Peyer's patch (tissue), 4 donors: ENCODE data around the gene PRR15L. TPM values are rescaled to one million over a fixed set of nuclear protein-coding genes. Genes with fewer than 3 reads are reported as not detected.

Experiments
- DNase-seq, 3 donors: peaks; one replicate each; pipeline ENCODE4 v3.0.0-alpha.2; 2017 to 2019
- H3K27ac ChIP-seq, 4 donors: fragments of 200-600 bp; sonication (generic); one replicate each; pipeline ENCODE4 v1.5.1; 2016 to 2019
- H3K27me3 ChIP-seq, 2 donors: fragments of 200-600 bp; sonication (generic); one replicate each; pipeline ENCODE4 v1.5.1; 2019
- H3K36me3 ChIP-seq, 3 donors: fragments of 200-600 bp; sonication (generic); one replicate each; pipeline ENCODE4 v1.5.1; 2016 to 2019
- H3K4me1 ChIP-seq, 4 donors: fragments of 200-600 bp; sonication (generic); one replicate each; pipeline ENCODE4 v1.5.1; 2016 to 2019
- H3K4me3 ChIP-seq, 4 donors: fragments of 200-600 bp; sonication (generic); 1 replicate in 3 of 4; 2 replicates in 1 of 4; pipeline ENCODE4 v1.5.1; 2016 to 2019; ENCODE audit warnings: mild to moderate bottlenecking in 1 of 4
- H3K9me3 ChIP-seq, 4 donors: fragments of 200-600 bp; sonication (generic); one replicate each; pipeline ENCODE4 v1.5.1; 2016 to 2019; ENCODE audit warnings: mild to moderate bottlenecking in 1 of 4
- CTCF ChIP-seq, 6 experiments: fragments of 450-650 bp in 4 of 6; fragments of 200-600 bp in 2 of 6; sonication (generic) in 1 of 6; IDR thresholded peaks; one replicate each; pipeline ENCODE4 v1.5.1; 2017 to 2019; ENCODE audit warnings: antibody characterized with exemption in 6 of 6, mild to moderate bottlenecking in 3 of 6, moderate library complexity in 1 of 6
- POLR2A ChIP-seq, 2 donors: fragments of 450-650 bp; IDR thresholded peaks; one replicate each; pipeline ENCODE4 v1.5.1; 2017; ENCODE audit warnings: antibody characterized with exemption in 2 of 2, mild to moderate bottlenecking in 2 of 2, moderate library complexity in 2 of 2
- total RNA-seq, 4 donors: library from RNA; depleted of rRNA; stranded (reverse); fragments of >200 nt; gene quantifications; one replicate each; pipeline ENCODE4 v1.1.0, GENCODE V29; 2016

PRR15L gene
- total RNA-seq, 4 donors from 2014 or later = 88.3 to 358 (median 288) TPM

- peaks cover 0 to 6% (median 0%) of the 10 kb centered on the region in 3 donors for H3K36me3 ChIP-seq
- no peaks in the 10 kb centered on the region for H3K27me3 ChIP-seq
- peak overlapping the region in 1 of 4 donors; percentile 53 for H3K27ac ChIP-seq
- TF ChIP-seq POLR2A (IDR thresholded peaks at IDR 0.05) (no peak), CTCF (IDR thresholded peaks at IDR 0.05) (no peak)
- no peak for DNase-seq
- H3K4me1 ChIP-seq = peaks cover 0 to 48% (median 12%) of the 10 kb centered on the region in 4 donors
- no peak overlapping the region for H3K4me3 ChIP-seq
- H3K9me3 ChIP-seq = no peaks in the 10 kb centered on the region
Measured at GRCh38 chr17:47945080-47945479, 12.6 kb downstream of the PRR15L start.

DNA sequence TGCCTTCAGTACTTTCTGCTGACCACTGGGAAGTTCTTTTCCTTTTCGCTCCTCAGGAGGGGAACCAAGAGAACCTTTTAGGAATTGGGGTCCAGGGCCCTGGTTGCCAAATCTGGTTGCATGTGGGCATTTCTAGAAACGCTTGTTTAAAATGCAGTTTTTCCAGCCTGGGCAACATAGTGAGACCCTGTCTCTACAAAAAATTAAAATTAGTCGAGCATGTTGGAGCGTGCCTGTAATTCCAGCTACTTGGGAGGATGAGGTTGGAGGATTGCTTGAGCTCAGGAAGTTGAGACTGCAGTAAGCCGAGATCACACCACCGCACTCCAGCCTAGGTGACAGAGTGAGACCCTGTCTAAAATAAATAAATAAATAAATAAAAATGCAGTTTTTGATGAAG is 15.1 kb downstream of the PRR15L start:
- Histone ChIP-seq H3K4me3 (peak overlapping the region in 3 of 4 donors; percentile 63 to 92 (median 79)), H3K27ac (peak overlapping the region in 2 of 4 donors; percentile 82 to 83), H3K9me3 (no peaks in the 10 kb centered on the region), H3K4me1 (peaks cover 0 to 32% (median 6%) of the 10 kb centered on the region in 4 donors), H3K36me3 (peaks cover 0 to 6% (median 0%) of the 10 kb centered on the region in 3 donors), H3K27me3 (no peaks in the 10 kb centered on the region)
- no peak for DNase-seq
- TF ChIP-seq CTCF (IDR thresholded peaks at IDR 0.05) = no peak
- no peak for TF ChIP-seq POLR2A (IDR thresholded peaks at IDR 0.05)

- H3K4me1 ChIP-seq = peaks cover 0 to 32% (median 6%) of the 10 kb centered on the region in 4 donors
- H3K4me3 ChIP-seq = peak overlapping the region; percentile 63 to 92 (median 76)
Measured at GRCh38 chr17:47942096-47942510, 15.6 kb downstream of the PRR15L start.

DNA sequence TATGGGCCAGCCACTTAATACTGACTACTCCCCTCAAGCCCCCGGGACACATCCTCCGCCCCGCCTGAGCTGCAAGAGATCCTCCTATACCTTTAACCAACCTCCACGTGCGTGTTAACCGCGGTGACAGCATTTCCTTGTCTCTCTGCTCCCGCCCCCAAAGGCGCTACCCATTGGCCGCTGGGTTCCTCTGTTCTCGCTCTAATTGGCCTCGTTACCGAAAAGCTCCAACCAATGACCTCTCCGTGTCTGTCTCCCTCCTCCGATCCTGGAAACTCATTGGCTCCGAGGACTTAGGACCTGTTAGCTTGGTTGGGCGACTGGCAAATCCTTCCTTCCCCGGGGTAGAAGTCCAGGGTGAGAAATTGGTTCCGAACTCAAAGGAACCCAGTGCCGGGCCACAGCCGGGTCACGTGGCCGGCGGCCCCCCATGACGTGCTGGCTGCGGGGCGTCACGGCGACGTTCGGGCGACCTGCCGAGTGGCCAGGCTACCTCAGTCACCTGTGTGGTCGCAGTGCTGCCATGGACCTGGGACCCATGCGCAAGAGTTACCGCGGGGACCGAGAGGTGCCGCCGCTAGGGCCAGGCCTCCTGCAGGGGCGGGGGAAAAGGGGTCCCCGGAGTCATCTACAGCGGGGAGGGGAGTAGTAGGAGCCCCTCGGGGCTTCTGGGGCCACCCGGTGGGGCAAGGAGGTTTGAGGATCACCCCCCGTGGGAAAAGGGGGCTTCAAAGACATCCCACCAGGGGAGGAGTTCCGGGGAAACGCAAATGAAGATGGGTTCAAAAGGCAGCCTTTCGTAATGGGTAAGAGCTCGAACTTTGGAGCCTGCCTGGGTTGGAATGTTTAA is 16.2 kb downstream of the PRR15L start, which contains the start of gene PNPO:
Gene PNPO (plus strand): TSS at position 326 of the 850 bp plus-strand sequence. CDS start 105 bp downstream, at position 431.
- H3K27ac ChIP-seq = peak within 1 kb of the TSS; percentile 77 to 84 (median 82)
- peak in 3 of 6 experiments; percentile 37 to 49 (median 43) for TF ChIP-seq CTCF (IDR thresholded peaks at IDR 0.05)
- peak; percentile 54 to 73 for TF ChIP-seq POLR2A (IDR thresholded peaks at IDR 0.05)
- H3K27me3 ChIP-seq = no peaks in the 10 kb centered on the region
- peaks cover 0 to 6% (median 0%) of the 10 kb centered on the region in 3 donors for H3K36me3 ChIP-seq
- peak; percentile 93 to 98 (median 96) for DNase-seq
- peaks cover 0 to 32% (median 6%) of the 10 kb centered on the region in 4 donors for H3K4me1 ChIP-seq
- peak within 1 kb of the TSS; percentile 63 to 92 (median 76) for H3K4me3 ChIP-seq
- H3K9me3 ChIP-seq = no peaks in the 10 kb centered on the region

More at GRCh38 chr17:47942096-47942510, 15.6 kb downstream of the PRR15L start:
- no peaks in the 10 kb centered on the region for H3K27me3 ChIP-seq
- H3K27ac ChIP-seq = peak overlapping the region; percentile 77 to 84 (median 82)
- no peaks in the 10 kb centered on the region for H3K9me3 ChIP-seq
- DNase-seq = no peak
- no peak for TF ChIP-seq POLR2A (IDR thresholded peaks at IDR 0.05)
- no peak for TF ChIP-seq CTCF (IDR thresholded peaks at IDR 0.05)
- peaks cover 0 to 6% (median 0%) of the 10 kb centered on the region in 3 donors for H3K36me3 ChIP-seq

GRCh38 chr17:47937941-47938340 is 19.7 kb downstream of the PRR15L start:
- peaks cover 0 to 17% (median 6%) of the 10 kb centered on the region in 4 donors for H3K4me1 ChIP-seq
- DNase-seq = no peak
- no peak overlapping the region for H3K27ac ChIP-seq
- H3K9me3 ChIP-seq = no peaks in the 10 kb centered on the region
- H3K27me3 ChIP-seq = no peaks in the 10 kb centered on the region
- H3K4me3 ChIP-seq = no peak overlapping the region
- no peaks in the 10 kb centered on the region for H3K36me3 ChIP-seq
- no peak for TF ChIP-seq CTCF (IDR thresholded peaks at IDR 0.05)
- TF ChIP-seq POLR2A (IDR thresholded peaks at IDR 0.05) = no peak
